Measurements from ENCODE around the gene SP2.

SP2 gene

DNA sequence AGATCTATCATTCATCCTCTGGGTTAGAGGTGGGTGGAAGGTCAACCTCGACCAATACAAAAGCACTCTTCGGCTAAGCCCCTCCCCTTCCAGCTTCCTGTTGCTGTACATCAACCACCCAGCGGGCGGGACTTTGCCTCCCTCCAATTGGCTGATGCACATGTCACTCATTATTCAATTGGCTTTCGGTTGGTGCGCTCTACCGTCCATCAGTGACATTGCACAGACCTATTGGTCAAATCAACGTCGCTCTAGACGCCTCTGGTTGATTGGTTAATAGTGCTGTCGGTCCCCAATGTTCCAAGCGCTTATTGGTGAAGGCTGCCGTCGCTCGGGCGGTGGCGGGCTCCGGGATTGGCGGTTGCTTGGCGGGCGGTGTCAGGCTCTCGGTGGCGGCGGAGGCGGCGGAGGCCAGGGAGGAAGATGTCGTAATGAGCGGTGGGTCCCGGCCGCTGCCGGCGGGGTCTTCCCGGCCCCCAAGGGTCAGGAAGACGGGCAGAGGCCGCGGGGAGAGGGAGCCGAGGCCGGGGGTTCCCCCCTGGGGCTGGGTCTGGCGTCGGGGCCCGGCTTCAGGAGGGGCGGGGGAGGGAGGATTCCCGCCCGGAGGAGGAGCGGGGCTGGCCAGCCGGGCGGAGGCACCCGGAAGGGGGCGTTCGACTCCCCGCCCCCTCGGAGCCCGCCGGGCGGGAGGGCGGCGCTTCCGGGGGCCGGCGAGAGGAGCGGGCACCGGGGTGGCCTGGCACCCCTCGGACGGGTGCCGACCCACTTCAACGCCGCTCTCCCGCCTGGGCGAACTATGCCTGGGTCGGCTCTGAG is at the start of gene SP2:
SP2 (plus strand) TSS at position 381 of the 816 bp plus-strand sequence; CDS start at position 432, 51 bp downstream.
- DNase-seq, result peak; percentile 96 to 100

DNA sequence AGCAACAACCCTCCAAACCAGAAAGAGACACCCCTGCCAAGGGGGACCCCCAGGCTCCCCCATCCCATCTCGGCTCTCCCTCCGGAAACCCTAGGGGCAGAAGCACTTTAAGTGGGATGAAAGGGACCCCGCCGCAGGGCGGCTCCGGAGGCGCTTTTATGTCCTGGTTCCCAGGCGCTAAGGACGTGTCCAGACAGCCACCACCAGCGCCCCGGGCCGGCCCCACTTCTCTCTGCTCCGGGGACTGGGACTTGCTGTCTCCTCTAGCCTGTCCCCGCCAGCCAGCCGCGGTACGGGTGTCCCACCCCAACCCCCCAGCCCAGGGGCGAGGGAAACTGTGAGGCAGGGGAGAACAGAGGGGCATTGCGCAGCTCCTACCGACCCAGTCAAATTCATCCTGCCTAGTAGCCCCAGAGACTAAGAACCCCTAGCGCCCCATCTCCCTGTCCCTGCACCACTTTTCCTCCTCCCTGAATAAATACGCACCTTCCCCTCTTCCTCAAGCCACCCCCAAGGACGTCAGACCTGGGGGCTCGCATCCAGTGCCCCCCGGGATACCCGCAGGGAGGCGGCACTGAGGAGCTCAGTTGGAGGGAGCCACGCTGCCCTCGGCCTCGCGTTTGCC is 49.2 kb upstream of the SP2 start:
- no peak for DNase-seq

DNA sequence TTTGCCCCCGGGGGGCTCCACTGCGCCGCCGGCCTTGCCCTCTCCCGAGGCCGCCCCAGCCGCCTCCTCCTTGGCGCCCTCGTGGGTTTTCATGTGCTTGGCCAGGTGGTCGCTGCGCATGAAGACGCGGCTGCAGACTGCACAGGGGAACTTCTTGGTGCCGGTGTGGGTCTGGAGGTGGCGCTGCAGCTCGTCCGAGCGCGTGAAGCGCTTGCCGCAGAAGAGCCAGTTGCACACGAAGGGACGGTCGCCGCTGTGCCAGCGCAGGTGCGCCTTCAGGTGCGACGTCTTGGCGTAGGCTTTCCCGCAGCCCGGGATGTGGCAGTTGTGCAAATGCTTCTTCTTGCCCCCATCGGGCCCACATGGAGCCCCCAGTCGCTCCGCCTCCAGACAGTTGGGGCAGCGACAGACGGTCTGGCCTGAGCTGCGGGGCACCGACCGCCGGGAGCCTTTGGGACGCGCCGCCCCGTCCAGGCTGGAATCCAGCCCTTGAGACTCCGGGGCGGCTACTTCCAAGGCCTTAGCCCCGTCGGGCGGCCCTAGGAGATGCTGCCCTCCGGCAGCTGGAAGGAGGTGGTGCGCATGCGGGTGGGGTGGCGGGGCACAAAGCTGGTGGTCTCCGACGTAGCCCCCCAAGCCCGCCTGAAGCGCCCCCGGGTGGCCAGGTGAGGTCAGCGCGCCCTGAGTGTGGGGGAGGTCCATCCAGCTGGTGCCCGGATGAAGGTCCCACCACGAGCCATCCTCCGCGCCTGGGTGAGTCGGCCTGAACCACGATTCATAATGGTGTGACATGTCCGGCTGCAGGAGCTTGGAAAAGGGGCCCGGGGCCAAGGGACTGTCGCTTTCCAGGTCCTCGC is 48.5 kb upstream of the SP2 start:
- no peak for DNase-seq

DNA sequence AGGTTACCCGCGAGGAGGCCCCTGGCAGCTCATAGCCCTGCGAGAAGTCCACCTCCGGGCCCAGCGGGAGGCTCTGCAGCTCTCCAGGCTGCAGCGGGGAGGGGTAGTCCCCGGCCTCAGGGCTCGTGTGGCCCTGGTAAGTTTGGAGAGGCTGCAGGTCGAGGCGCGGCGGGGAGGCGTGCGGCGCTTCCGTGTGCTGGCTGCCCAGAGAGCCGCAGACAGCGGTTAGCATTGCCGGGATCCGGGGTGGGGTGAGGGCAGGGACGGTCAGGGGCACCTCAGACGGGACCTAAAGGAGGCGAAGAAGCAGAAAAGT is 47.9 kb upstream of the SP2 start:
- no peak for DNase-seq

DNA sequence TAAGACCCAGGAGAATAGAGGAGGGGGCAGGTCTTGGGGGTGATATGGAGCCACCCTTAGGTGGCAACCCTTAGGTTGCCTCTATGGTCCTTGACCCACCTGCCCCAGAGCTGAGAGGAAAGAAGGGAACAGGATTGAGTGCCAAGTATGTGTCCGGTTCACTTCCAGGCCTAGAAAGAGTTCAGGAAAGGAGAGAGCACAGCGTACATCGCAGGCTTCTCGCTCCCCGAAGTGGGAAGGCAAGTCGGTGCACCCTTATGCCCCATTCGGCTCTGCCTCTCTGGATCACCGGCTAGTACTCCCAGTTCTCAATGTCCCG is 45.7 kb upstream of the SP2 start:
- no peak for DNase-seq

DNA sequence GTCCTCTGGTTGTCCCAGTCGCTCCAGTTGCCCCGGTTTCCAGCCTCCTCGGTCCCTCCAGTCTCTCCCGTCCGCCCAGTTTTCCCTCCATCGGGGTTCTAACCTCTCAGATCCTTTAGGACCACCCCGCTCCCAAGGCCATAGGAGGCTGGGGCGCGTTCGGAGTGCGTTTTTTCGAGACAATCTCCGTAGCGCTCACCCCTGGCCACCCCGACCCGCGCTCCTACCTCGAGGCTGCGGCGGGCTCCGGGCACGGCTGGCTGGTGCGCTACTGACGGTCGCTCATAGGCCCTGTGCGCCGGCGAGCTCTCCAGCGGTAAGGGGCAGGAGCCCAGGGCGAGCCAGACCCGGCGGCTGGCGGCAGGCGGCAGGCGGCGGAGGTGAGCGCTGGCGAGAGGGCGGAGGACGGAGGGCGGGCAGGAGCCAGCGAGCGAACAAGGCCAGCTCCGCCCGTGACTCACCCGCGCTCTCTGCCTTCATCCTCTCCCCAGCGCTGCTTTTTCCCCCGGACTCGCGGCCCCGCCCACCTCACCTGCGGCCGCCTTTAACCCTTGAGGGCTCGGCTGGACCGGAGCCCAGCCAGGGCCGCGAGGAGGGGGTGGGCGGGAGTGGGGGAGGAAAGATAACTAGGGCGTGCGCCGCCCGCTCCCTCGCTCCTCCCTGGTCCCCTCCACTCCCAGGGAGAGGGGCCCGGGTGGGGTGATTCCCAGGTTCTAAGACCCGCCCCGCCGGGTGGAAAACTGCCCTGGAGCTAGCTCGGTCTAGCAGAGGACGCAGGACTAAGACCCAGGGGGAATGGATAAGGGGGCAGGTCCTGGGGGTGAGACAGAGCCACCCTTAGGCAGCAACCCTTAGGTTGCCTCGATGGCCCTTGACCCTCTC is 45.1 kb upstream of the SP2 start, which contains the start of gene SP6:
SP6 (minus strand) TSS at position 472 of the 882 bp plus-strand sequence. CDS start 2,734 bp downstream, outside the sequence.
- peak; percentile 70 for DNase-seq

DNA sequence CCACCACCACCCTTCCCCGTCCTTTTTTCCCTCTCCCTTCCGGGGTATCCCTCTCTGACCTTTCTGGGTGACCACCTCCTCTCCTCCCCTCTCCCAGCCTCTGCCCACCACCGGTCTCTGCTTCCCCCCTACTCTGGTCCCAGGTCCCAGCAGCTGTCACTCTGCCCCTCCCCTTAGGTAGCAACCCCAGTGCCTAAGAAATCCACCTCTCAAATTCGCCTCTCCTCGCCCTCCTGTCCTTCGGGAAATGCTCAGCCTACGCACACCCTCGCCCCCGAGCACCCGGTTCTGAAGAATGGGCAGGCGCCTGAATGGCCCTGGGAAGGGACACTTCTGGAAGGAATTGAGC is 44.3 kb upstream of the SP2 start:
- DNase-seq, result no peak

DNA sequence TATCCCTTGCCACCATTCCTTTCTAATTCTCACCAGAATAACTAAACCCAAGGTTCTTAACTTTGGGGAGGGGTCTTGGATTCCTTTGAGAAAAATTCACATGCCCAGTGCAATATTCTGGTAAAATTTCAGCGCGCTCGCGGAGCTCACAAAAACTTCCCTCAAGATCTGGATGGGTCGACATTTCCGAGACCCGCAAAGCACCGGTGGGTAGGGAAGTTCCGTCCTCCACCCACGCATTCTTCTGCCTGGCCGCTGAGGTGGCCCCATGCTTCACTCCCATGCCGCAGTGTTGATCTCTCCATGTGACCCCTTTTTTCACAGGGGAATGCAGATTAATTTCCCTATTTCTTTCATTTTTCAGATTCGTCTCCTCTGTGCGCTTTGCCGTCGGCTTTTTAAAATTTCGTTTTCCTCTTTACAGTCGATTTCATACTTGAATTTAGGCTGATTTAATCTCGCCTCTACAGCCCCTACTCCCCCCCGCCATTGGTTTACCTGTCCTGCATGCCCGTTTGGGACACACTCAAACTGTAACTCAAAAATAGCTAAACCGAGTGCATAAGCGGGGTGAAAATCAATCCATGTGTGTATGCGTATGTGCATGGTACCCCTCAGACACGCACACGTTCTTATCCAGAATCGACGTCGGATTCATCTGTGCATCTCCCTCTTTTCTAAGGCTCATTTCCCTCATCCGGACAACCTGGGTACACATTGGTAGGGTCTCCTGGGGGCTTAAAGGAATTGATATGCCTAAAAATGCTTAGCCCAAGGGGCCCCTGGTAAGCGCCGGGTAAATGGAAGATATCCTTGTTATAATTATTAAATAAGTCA is 43.7 kb upstream of the SP2 start:
- DNase-seq, result no peak

DNA sequence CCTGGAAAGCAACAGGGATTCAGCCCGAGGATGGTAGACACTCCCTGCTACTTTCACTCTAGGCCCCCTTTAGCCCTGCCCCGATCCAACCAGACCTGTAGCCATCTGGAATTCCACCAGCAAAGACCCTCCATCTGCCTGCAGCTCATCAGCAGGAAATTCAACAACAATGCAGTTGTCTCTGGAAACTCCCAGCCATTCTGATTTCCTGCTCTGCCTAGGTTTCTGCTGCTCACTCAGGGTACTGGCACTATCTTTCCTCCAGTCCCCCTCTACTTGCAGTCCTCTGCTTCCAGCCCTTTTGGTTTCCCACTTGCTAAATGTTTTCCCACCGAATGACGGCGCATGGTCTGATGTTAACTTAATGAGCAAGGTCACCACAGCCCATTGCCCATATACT is 42.4 kb upstream of the SP2 start:
- no peak for DNase-seq

DNA sequence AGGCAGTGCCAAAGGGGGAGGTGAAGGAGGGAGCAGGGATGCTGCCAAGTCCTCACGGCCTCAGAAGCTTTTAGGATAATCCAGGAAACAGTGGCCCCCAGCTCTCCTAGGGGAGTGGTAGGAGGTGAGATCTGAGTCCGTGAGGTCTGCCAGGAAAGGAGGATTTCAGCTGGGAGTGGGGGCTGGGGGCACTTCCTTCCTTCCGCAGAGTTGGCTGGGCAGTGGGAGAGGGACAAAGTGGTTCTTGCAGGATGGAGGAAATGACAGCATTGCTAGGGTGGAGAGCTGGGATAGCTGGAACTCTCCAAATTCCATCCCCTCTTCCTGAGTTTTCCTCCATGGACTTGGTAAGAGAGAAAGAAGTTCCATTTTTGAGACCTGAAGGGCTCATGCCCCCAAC is 40.3 kb upstream of the SP2 start:
- DNase-seq, result no peak

DNA sequence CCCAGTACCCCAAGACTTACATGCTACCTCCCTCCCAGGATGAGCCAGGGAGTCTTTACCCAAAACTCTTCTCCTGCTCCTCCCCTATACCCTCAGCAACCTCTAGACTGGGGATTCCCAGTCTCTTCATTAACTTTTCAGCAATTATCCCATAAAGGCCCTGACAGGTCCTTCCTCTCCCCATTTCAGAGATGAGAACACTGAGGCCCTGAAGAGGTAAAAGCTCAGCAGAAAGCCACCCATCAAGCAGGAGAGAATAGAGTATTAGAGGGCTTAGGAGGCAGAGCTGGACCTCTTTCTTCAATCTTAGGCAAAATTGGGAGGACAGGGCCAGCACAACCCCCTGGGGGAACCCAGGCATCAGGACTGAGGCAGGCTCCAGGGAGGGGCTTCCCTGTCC is 39.2 kb upstream of the SP2 start:
- DNase-seq, result no peak

DNA sequence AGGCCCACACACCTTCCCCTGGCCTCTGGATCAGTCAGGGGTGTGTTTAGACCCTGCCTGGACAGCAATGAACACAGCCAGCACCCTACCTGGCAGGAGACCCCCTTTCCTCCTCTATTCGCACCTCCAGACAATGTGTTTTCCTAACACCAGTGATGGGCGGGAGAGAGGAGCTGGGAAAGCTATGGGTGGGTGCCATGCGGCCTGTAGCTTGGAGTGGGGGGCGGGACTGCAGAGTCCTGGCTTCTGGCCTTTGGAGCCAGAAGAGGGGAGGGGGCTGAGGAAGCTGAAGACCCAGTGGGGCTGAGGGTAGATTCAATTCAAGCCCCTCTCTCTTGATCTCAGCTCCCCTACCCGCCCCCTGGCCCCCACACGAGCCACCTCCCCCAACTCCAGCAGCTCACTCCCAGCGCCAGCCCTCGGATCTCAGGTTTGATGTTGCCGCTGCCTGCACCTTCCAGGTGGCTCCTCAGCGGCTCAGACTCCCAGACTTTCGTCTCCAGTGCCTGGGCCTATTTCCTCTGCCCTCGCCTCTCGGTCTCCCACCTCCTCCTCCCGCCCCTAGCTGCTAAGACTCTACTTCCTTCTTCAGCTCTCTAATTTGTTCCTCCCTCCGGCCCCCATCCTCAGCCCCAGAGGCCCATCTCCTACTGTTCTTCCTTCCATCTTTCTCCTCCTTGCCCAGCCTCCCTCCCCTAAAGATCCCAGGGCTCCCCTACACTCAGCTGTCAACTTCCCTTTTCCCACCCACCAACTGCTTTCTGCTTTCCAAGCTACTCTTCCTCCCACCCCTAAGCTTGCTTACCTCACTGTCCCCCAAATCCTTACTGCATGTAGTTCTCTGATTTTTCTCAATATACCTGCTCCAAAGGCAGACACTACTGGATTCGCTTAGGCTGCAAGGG is 38.2 kb upstream of the SP2 start:
- no peak for DNase-seq

DNA sequence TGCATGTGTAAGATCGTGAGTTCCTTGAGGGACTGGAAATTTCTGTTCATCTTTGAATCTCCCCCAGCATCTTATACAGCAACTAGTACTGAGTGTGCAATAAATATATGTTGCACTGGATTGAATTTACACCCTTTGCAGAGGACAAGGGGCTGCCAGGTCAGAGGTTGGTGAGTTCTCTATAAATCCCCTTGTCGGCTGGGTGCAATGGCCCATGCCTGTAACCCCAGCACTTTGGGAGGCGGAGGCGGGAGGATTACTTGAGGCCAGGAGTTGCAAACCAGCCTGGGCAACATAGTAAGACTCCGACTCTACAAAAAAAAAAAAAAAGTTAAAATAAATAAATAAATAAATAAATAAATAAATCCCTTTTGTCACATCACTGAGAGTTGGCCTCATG is 35.6 kb upstream of the SP2 start:
- DNase-seq, result no peak

DNA sequence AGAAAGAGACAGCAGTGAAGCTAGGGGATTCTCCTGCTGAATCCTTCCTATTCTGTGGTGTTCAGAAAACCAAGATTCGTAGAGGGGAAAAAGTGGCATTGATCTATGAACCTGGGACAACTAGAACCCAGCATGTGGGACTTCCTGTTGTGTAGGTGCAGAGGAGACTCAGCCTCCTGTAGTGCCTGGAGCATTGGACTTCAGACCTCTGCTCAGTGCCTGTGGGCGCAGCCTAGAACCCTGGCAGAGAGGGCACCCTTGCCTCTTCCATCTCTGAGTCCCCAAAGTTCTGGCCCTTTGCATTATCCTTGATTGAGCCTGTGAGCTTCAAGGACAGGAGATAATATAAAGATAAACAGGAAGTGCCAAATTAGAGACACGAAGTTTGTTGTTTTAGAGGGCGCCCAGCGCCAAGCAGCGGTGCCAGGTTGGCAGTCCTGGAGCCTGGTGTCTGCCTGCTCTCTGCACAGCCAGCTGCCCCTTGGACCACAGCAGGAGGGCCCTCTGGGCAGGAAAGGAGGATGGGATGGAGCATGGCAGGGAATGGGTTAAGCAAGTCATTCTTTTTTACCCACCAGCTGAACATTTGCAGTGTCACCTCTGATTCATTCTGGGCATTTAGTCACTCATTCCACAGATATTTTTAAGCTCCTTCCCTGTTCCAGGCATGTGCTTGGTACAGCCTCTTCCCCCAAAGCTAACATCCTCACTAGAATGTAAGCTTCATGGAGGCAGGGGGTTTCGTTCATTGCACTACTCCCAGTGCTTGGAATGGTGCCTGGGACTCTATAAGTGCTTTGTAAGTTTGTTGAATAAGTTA is 33.2 kb upstream of the SP2 start:
- DNase-seq, result no peak

DNA sequence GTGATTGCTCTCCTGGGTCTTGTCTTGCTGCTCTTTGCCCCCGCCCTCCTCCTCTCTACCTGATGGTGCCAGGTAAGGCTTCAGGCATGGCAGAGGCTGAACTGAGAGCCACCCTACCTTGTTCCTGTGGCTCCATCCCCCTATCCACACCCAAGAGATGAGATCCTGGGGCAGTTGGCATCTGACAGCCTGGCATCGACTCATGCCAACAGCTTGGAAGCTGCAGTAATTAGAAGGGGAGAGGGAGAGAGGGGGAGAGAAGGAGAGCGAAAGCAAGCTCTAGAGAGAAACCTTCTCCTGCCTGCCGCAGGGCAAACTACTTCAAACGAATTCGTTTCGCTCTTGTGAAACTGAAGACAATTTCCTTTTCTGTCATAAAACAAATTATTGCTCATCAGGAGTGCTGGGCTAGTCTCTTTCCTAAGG is 31.2 kb upstream of the SP2 start:
- DNase-seq, result no peak

DNA sequence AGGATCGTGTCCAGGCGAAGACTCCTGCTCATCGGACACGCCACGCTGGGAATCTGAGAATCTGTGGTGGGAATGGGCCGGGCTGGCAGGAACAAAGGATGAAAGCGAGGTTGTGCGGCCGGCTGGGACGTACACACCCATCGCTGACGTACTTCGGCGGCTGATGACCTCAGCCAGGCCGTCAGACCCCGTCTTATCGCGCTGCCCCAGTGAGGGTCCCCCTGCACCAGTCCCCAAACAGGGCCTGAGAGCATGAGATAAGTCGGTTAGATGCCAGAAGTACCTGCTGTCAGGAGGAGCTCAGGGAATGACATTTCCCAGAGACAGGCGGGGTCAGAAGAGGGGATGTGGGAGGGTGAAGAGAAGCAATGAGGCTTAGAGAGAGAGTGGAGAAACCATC is 29.1 kb upstream of the SP2 start:
- DNase-seq, result no peak

DNA sequence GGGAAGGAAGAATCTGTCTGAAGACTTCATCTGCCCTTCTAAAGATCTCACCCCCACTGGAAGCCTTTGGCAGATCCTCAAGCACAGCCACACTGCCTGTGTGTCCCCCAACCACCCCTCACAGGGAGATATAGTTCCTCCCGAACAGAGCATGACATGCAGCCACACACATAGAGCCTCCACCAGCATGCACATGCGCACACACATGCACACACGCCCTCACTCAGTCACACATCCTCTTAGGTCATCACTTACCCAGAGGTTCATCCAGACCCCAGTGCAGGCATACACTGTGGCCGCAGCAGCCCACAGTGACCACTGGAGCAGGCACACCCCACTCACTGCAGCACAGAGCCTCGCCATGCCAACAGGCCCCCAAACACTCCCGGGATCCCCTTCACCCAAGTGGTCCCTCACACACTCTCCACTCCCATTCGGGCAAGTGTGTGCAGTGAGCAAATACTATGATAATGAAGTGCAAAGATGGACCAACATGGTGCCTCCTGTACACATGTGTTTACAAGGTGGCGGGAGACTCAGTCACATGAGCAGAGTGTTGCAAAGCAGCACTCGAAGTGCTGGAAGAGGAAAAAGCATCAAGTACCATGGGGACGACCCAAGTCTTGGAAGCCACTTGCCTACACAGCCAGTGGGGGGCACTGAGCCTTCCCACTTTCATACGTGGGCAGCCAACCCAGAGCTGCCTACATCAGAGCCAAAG is 28.1 kb upstream of the SP2 start:
- no peak for DNase-seq

DNA sequence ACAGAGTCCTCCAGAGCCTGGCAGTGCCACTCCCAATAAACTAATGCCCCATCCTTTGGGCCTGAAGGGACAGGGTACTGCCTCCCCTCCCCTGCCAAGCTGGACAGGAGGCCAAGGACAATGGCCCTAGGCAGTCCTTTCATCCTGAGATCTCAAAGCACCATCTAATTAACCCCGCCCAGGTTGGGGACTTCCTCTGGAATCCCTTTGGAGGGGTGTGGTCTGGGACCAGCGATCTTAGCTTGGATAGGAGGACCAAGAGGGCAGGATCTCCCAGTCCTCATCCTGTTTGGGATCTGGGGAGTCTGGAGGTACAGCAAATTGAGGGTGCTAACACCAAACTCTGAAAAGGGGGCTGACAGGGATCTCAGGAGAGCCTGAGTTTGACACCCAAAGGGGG is 26.9 kb upstream of the SP2 start:
- DNase-seq, result no peak

DNA sequence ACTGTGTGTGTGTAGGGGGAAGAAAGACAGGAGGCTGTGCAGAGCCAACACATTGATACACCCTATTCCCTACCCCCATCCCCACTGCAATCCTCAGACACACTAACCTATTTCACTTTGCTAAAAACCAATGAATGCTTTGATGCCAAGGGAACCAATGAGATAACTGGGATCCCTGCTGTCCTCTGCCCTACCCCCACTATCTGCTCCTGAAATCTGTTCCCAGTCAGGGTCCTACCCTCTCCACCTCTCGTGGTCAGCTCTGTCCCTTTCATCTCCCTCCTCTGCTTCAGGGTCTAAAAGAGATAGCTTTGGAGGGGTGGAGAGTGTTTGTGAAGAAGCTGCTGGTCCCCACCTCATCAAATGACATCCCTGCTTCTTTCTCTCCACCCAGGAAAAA is 26.0 kb upstream of the SP2 start:
- no peak for DNase-seq

All from stimulated activated CD4-positive, alpha-beta T cell treated with anti-CD3 and anti-CD28 coated beads, Interleukin-4, amount 100 ng/mL, for 4 hours (primary cell).